GM12865 (cell line): ENCODE results near the gene RAD9A.

Source experiments
- DNase-seq: peaks from one replicate; pipeline ENCODE4 v3.0.0; 2010; ENCODE audit warnings: low read depth
- H3K4me3 ChIP-seq: 2 replicates; pipeline ENCODE4 v1.5.1; 2011; ENCODE audit warnings: mild to moderate bottlenecking, low read depth, low read length, control low read depth
- CTCF ChIP-seq: IDR thresholded peaks from 2 replicates; pipeline ENCODE4 v1.5.1; 2011; ENCODE audit warnings: low read length, control low read depth, low read depth, inconsistent platforms; ENCODE audit not compliant: insufficient read depth; ENCODE audit errors: missing control alignments

RAD9A gene

GRCh38 chr11:67349457-67349856, 42.3 kb upstream of the RAD9A start:
- H3K4me3 ChIP-seq: no peak overlapping the region
- TF ChIP-seq CTCF: no peak
- DNase-seq: no peak

- H3K4me3 ChIP-seq: no peak overlapping the region
- TF ChIP-seq CTCF: no peak
- no peak for DNase-seq
Measured at GRCh38 chr11:67349928-67350465, 41.8 kb upstream of the RAD9A start.

GRCh38 chr11:67351275-67352005, 40.3 kb upstream of the RAD9A start:
- DNase-seq: peak; percentile 90

GRCh38 chr11:67352546-67353316, 39.1 kb upstream of the RAD9A start:
- no peak for TF ChIP-seq CTCF
- peak; percentile 84 for DNase-seq
- peak overlapping the region; percentile 60 for H3K4me3 ChIP-seq

More at GRCh38 chr11:67351275-67352005, 40.3 kb upstream of the RAD9A start:
- peak; percentile 97 for TF ChIP-seq CTCF
- H3K4me3 ChIP-seq: peak overlapping the region; percentile 60

GRCh38 chr11:67353317-67354074, 38.3 kb upstream of the RAD9A start, which contains the start of gene POLD4:
POLD4 (minus strand) TSS chr11:67353546; CDS start chr11:67353399, 147 bp downstream.
- TF ChIP-seq CTCF: no peak
- H3K4me3 ChIP-seq: peak within 1 kb of the TSS; percentile 60
- peak; percentile 99 for DNase-seq
